Endothelial cell of umbilical vein (primary cell): ENCODE measurements around the gene ICAM1.
A peak's percentile ranks its signal among the peaks of the same experiment; 100 is the strongest.

ENCODE experiments used
- CTCF ChIP-seq, 2 donors: IDR thresholded peaks; 1 replicate in 1 of 2; 2 replicates in 1 of 2; pipeline ENCODE4 v1.5.1; 2011; ENCODE audit warnings: low read length in 2 of 2, mild to moderate bottlenecking in 2 of 2, moderate library complexity in 2 of 2, control low read depth in 1 of 2, inconsistent platforms in 1 of 2, low read depth in 1 of 2; ENCODE audit not compliant: insufficient read depth in 1 of 2; ENCODE audit errors: extremely low read depth in 1 of 2
- MAX ChIP-seq: IDR thresholded peaks from 2 replicates; pipeline ENCODE4 v1.6.1; 2011; ENCODE audit not compliant: insufficient read depth, insufficient read length

- peak; percentile 63 to 80 for TF ChIP-seq CTCF (IDR thresholded peaks at IDR 0.05; ENCODE audit: extremely low read depth in 1 of 2, insufficient read depth in 1 of 2, low read depth in 1 of 2, low read length in 2 of 2)
- TF ChIP-seq MAX = no peak
Observed at GRCh38 chr19:10259162-10259905, 11.6 kb upstream of the ICAM1 start.
